ENCODE data around the gene TDP2.
"Not testable (repeated sequence)": the region's sequence is repeated elsewhere in the genome, so short reads cannot be mapped to it uniquely, and the experiment has no call there.

TDP2 gene

GRCh38 chr6:24648276-24648675, 18.4 kb downstream of the TDP2 start:
- Mint-ChIP-seq H3K4me3 (no peak overlapping the region), H3K36me3 (peaks cover 3 to 12% of the 10 kb centered on the region in 2 donors), H3K4me1 (peaks cover 10 to 17% of the 10 kb centered on the region in 2 donors), H3K9me3 (no peaks in the 10 kb centered on the region), H3K27ac (no peak overlapping the region), H3K27me3 (no peaks in the 10 kb centered on the region)
- no peak for ATAC-seq (replicated peaks)
- DNase-seq, result no peak

- H3K9me3 Mint-ChIP-seq, result no peaks in the 10 kb centered on the region
- DNase-seq (no peak), ATAC-seq (replicated peaks) (no peak)
- H3K36me3 Mint-ChIP-seq, result peaks cover 0 to 2% of the 10 kb centered on the region in 2 donors
- H3K27ac Mint-ChIP-seq, result no peak overlapping the region
- peaks cover 0 to 3% of the 10 kb centered on the region in 2 donors for H3K27me3 Mint-ChIP-seq
- peaks cover 10 to 17% of the 10 kb centered on the region in 2 donors for H3K4me1 Mint-ChIP-seq
- peak overlapping the region; percentile 86 to 91 for H3K4me3 Mint-ChIP-seq
Measured at GRCh38 chr6:24646771-24647170, 19.9 kb downstream of the TDP2 start.

GRCh38 chr6:24644377-24644776, 22.3 kb downstream of the TDP2 start:
- no peak overlapping the region for H3K27ac Mint-ChIP-seq
- H3K4me1 Mint-ChIP-seq, result peaks cover 10 to 17% of the 10 kb centered on the region in 2 donors
- DNase-seq (no peak), ATAC-seq (replicated peaks) (no peak)
- H3K4me3 Mint-ChIP-seq, result no peak overlapping the region
- peaks cover 7 to 8% of the 10 kb centered on the region in 2 donors for H3K27me3 Mint-ChIP-seq
- no peaks in the 10 kb centered on the region for H3K36me3 Mint-ChIP-seq
- no peaks in the 10 kb centered on the region for H3K9me3 Mint-ChIP-seq

- Mint-ChIP-seq H3K27ac (no peak overlapping the region), H3K4me1 (peaks cover 10 to 17% of the 10 kb centered on the region in 2 donors), H3K9me3 (no peaks in the 10 kb centered on the region), H3K4me3 (no peak overlapping the region), H3K27me3 (peaks cover 7 to 8% of the 10 kb centered on the region in 2 donors), H3K36me3 (no peaks in the 10 kb centered on the region)
- DNase-seq (no peak), ATAC-seq (replicated peaks) (no peak)
Measured at GRCh38 chr6:24643920-24644319, 22.8 kb downstream of the TDP2 start.

- Mint-ChIP-seq H3K27me3 (peaks cover 7 to 18% of the 10 kb centered on the region in 2 donors), H3K4me1 (peaks cover 10 to 17% of the 10 kb centered on the region in 2 donors), H3K9me3 (no peaks in the 10 kb centered on the region), H3K36me3 (no peaks in the 10 kb centered on the region), H3K4me3 (no peak overlapping the region), H3K27ac (no peak overlapping the region)
- ATAC-seq (replicated peaks) (no peak), DNase-seq (no peak)
Measured at GRCh38 chr6:24642061-24642460, 24.6 kb downstream of the TDP2 start.

GRCh38 chr6:24640631-24641030, 26.1 kb downstream of the TDP2 start:
- not testable (repeated sequence) for H3K36me3 Mint-ChIP-seq; ATAC-seq (replicated peaks); H3K4me3 Mint-ChIP-seq; DNase-seq; H3K9me3 Mint-ChIP-seq; H3K4me1 Mint-ChIP-seq; H3K27ac Mint-ChIP-seq
- H3K27me3 Mint-ChIP-seq, result peaks cover 13 to 22% of the 10 kb centered on the region in 2 donors

- ATAC-seq (replicated peaks) (no peak), DNase-seq (no peak)
- H3K9me3 Mint-ChIP-seq, result no peaks in the 10 kb centered on the region
- no peak overlapping the region for H3K4me3 Mint-ChIP-seq
- H3K27me3 Mint-ChIP-seq, result peaks cover 14 to 25% of the 10 kb centered on the region in 2 donors
- no peak overlapping the region for H3K27ac Mint-ChIP-seq
- peaks cover under 1 to 2% of the 10 kb centered on the region in 2 donors for H3K4me1 Mint-ChIP-seq
- H3K36me3 Mint-ChIP-seq, result no peaks in the 10 kb centered on the region
Measured at GRCh38 chr6:24640166-24640565, 26.5 kb downstream of the TDP2 start.

- H3K4me3 Mint-ChIP-seq, result no peak overlapping the region
Measured at GRCh38 chr6:24636681-24637080, 30.0 kb downstream of the TDP2 start.

GRCh38 chr6:24632573-24632972, 34.1 kb downstream of the TDP2 start:
- H3K9me3 Mint-ChIP-seq, result no peaks in the 10 kb centered on the region
- ATAC-seq (replicated peaks), result no peak
- H3K4me3 Mint-ChIP-seq, result no peak overlapping the region
- no peaks in the 10 kb centered on the region for H3K36me3 Mint-ChIP-seq
- DNase-seq, result no peak
- no peak overlapping the region for H3K27ac Mint-ChIP-seq
- no peaks in the 10 kb centered on the region for H3K4me1 Mint-ChIP-seq
- H3K27me3 Mint-ChIP-seq, result peaks cover 19 to 24% of the 10 kb centered on the region in 2 donors

More at GRCh38 chr6:24636681-24637080, 30.0 kb downstream of the TDP2 start:
- ATAC-seq (replicated peaks) (no peak), DNase-seq (no peak)
- H3K27ac Mint-ChIP-seq, result no peak overlapping the region
- H3K36me3 Mint-ChIP-seq, result no peaks in the 10 kb centered on the region
- H3K27me3 Mint-ChIP-seq, result peaks cover 19 to 34% of the 10 kb centered on the region in 2 donors
- no peaks in the 10 kb centered on the region for H3K9me3 Mint-ChIP-seq
- no peaks in the 10 kb centered on the region for H3K4me1 Mint-ChIP-seq

- Mint-ChIP-seq H3K4me3 (no peak overlapping the region), H3K9me3 (no peaks in the 10 kb centered on the region), H3K4me1 (no peaks in the 10 kb centered on the region), H3K36me3 (no peaks in the 10 kb centered on the region), H3K27me3 (peaks cover 19 to 24% of the 10 kb centered on the region in 2 donors), H3K27ac (no peak overlapping the region)
- DNase-seq, result no peak
- no peak for ATAC-seq (replicated peaks)
Measured at GRCh38 chr6:24631671-24632070, 35.0 kb downstream of the TDP2 start.

- DNase-seq (no peak), ATAC-seq (replicated peaks) (no peak)
- Mint-ChIP-seq H3K4me1 (no peaks in the 10 kb centered on the region), H3K27me3 (peaks cover 17 to 25% of the 10 kb centered on the region in 2 donors), H3K36me3 (no peaks in the 10 kb centered on the region), H3K27ac (no peak overlapping the region), H3K4me3 (no peak overlapping the region), H3K9me3 (no peaks in the 10 kb centered on the region)
Measured at GRCh38 chr6:24630856-24631505, 35.7 kb downstream of the TDP2 start.

GRCh38 chr6:24621626-24622289, 44.9 kb downstream of the TDP2 start:
- H3K4me1 Mint-ChIP-seq, result no peaks in the 10 kb centered on the region
- no peak for DNase-seq
- peaks cover 0 to 3% of the 10 kb centered on the region in 2 donors for H3K27me3 Mint-ChIP-seq
- ATAC-seq (replicated peaks), result no peak
- H3K27ac Mint-ChIP-seq, result no peak overlapping the region
- H3K9me3 Mint-ChIP-seq, result no peaks in the 10 kb centered on the region
- no peaks in the 10 kb centered on the region for H3K36me3 Mint-ChIP-seq
- H3K4me3 Mint-ChIP-seq, result no peak overlapping the region

- ATAC-seq (replicated peaks), result no peak
- H3K27ac Mint-ChIP-seq, result no peak overlapping the region
- no peaks in the 10 kb centered on the region for H3K4me1 Mint-ChIP-seq
- H3K9me3 Mint-ChIP-seq, result no peaks in the 10 kb centered on the region
- DNase-seq, result no peak
- H3K36me3 Mint-ChIP-seq, result no peaks in the 10 kb centered on the region
- no peak overlapping the region for H3K4me3 Mint-ChIP-seq
- no peaks in the 10 kb centered on the region for H3K27me3 Mint-ChIP-seq
Measured at GRCh38 chr6:24620637-24621036, 46.1 kb downstream of the TDP2 start.

- H3K4me3 Mint-ChIP-seq, result no peak overlapping the region
- H3K27me3 Mint-ChIP-seq, result no peaks in the 10 kb centered on the region
- H3K9me3 Mint-ChIP-seq, result no peaks in the 10 kb centered on the region
- DNase-seq (no peak), ATAC-seq (replicated peaks) (no peak)
- H3K27ac Mint-ChIP-seq, result no peak overlapping the region
- no peaks in the 10 kb centered on the region for H3K4me1 Mint-ChIP-seq
- no peaks in the 10 kb centered on the region for H3K36me3 Mint-ChIP-seq
Measured at GRCh38 chr6:24619661-24620060, 47.0 kb downstream of the TDP2 start.

- H3K27me3 Mint-ChIP-seq, result peaks cover 6 to 14% of the 10 kb centered on the region in 2 donors
- no peak overlapping the region for H3K27ac Mint-ChIP-seq
- H3K36me3 Mint-ChIP-seq, result no peaks in the 10 kb centered on the region
- ATAC-seq (replicated peaks) (no peak), DNase-seq (no peak)
- H3K9me3 Mint-ChIP-seq, result no peaks in the 10 kb centered on the region
- no peak overlapping the region for H3K4me3 Mint-ChIP-seq
- H3K4me1 Mint-ChIP-seq, result no peaks in the 10 kb centered on the region
Measured at GRCh38 chr6:24614648-24615047, 52.1 kb downstream of the TDP2 start.

Data from stimulated activated naive B cell treated with anti-CD40 and anti-IgM and Interleukin-4, amounts not matched to agents 10 μg/mL and 1 μg/mL and 100 μg/mL, for 72 hours (primary cell).